HEK293 (cell line): ENCODE measurements around the gene LRRC2.

ENCODE experiments used
- CTCF ChIA-PET: fragments of 350-600 bp; formaldehyde crosslinking; extraction: SDS; loops from one replicate; lab custom pipeline; 2021; ENCODE audit warnings: antibody characterized with exemption; lab: Yijun Ruan, JAX
- POLR2A ChIA-PET: fragments of 300-600 bp; formaldehyde crosslinking; extraction: SDS; loops from one replicate; lab custom pipeline; 2020; ENCODE audit warnings: antibody characterized with exemption, inconsistent platforms; lab: Yijun Ruan, JAX
- H3K27ac ChIP-seq: fragments of 200-500 bp; sonication (Bioruptor generic); 2 replicates; pipeline ENCODE4 v1.5.1; 2014; ENCODE audit warnings: low read depth, low read length, control low read depth, inconsistent platforms; ENCODE audit errors: extremely low read depth
- H3K36me3 ChIP-seq, 2 experiments: fragments of 200-500 bp in 1 of 2; sonication (Bioruptor generic) in 1 of 2; 1 replicate in 1 of 2; 2 replicates in 1 of 2; pipeline ENCODE4 v1.5.1; 2014 to 2017; ENCODE audit warnings: inconsistent platforms in 2 of 2, low read length in 2 of 2; ENCODE audit not compliant: control insufficient read depth in 2 of 2, insufficient read depth in 1 of 2
- H3K4me1 ChIP-seq: fragments of 200-500 bp; sonication (Bioruptor generic); 2 replicates; pipeline ENCODE4 v1.5.1; 2014; ENCODE audit warnings: mild to moderate bottlenecking, low read length, inconsistent platforms; ENCODE audit not compliant: control insufficient read depth, insufficient read depth
- H3K4me3 ChIP-seq: 2 replicates; pipeline ENCODE4 v1.5.1; 2011; ENCODE audit warnings: low read depth, mild to moderate bottlenecking, control low read depth, low read length, moderate library complexity
- H3K9me3 ChIP-seq: fragments of 200-500 bp; sonication (Bioruptor generic); 2 replicates; pipeline ENCODE4 v1.5.1; 2014; ENCODE audit warnings: low read depth, low read length, inconsistent platforms; ENCODE audit not compliant: control insufficient read depth, insufficient read depth
- SCRT2 ChIP-seq: fragments of 450-650 bp; formaldehyde crosslinking; IDR thresholded peaks from 2 replicates; pipeline ENCODE4 v1.5.1; 2016; ENCODE audit warnings: missing biosample characterization, missing genetic modification characterization
- SETDB1 ChIP-seq: IDR thresholded peaks from one replicate; pipeline ENCODE4 v1.6.1; 2017; ENCODE audit warnings: mild to moderate bottlenecking, low read length, moderate library complexity, mixed read lengths; ENCODE audit not compliant: insufficient read length
- ZBTB11 ChIP-seq: fragments of 450-650 bp; formaldehyde crosslinking; conservative IDR thresholded peaks from 2 replicates; pipeline ENCODE4 v1.5.1; 2016; ENCODE audit warnings: low read depth, missing biosample characterization, missing genetic modification characterization
- ZNF18 ChIP-seq: fragments of 450-650 bp; formaldehyde crosslinking; IDR thresholded peaks from 2 replicates; pipeline ENCODE4 v1.5.1; 2016; ENCODE audit warnings: missing biosample characterization, missing genetic modification characterization
- ZNF223 ChIP-seq: fragments of 450-650 bp; formaldehyde crosslinking; IDR thresholded peaks from 2 replicates; pipeline ENCODE4 v1.5.1; 2016; ENCODE audit warnings: missing biosample characterization, missing genetic modification characterization
- ZNF280C ChIP-seq: fragments of 450-650 bp; formaldehyde crosslinking; IDR thresholded peaks from 2 replicates; pipeline ENCODE4 v1.5.1; 2016; ENCODE audit warnings: missing biosample characterization, missing genetic modification characterization
- ZNF341 ChIP-seq: fragments of 450-650 bp; formaldehyde crosslinking; IDR thresholded peaks from 2 replicates; pipeline ENCODE4; 2016; ENCODE audit warnings: low read depth, missing biosample characterization, missing genetic modification characterization
- ZNF391 ChIP-seq: fragments of 450-650 bp; formaldehyde crosslinking; IDR thresholded peaks from 2 replicates; pipeline ENCODE4 v1.5.1; 2016; ENCODE audit warnings: low read depth, missing biosample characterization, missing genetic modification characterization, borderline replicate concordance
- ZNF398 ChIP-seq: fragments of 450-650 bp; formaldehyde crosslinking; IDR thresholded peaks from 2 replicates; pipeline ENCODE4 v1.5.1; 2017; ENCODE audit warnings: missing biosample characterization, missing genetic modification characterization
- ZNF560 ChIP-seq: fragments of 450-650 bp; formaldehyde crosslinking; IDR thresholded peaks from 2 replicates; pipeline ENCODE4 v1.5.1; 2017; ENCODE audit warnings: missing biosample characterization, missing genetic modification characterization, borderline replicate concordance
- ZNF561 ChIP-seq: fragments of 450-650 bp; IDR thresholded peaks from 2 replicates; pipeline ENCODE4 v1.5.1; 2018; ENCODE audit warnings: missing biosample characterization, missing genetic modification characterization, borderline replicate concordance
- ZNF843 ChIP-seq: fragments of 450-650 bp; formaldehyde crosslinking; IDR thresholded peaks from 2 replicates; pipeline ENCODE4 v1.5.1; 2016; ENCODE audit warnings: missing biosample characterization, missing genetic modification characterization
- ZSCAN16 ChIP-seq: fragments of 450-650 bp; formaldehyde crosslinking; IDR thresholded peaks from 2 replicates; pipeline ENCODE4 v1.5.1; 2016; ENCODE audit warnings: missing biosample characterization, missing genetic modification characterization
- ZSCAN5A ChIP-seq: fragments of 450-650 bp; formaldehyde crosslinking; IDR thresholded peaks from 2 replicates; pipeline ENCODE4 v1.5.1; 2016; ENCODE audit warnings: missing biosample characterization, missing genetic modification characterization
- TF ChIP-seq, protein P1 (sequence below): fragments of 450-650 bp; formaldehyde crosslinking; IDR thresholded peaks from 2 replicates; pipeline ENCODE4 v1.5.1; 2016; ENCODE audit warnings: missing biosample characterization, missing genetic modification characterization
- TF ChIP-seq, protein P2 (sequence below): fragments of 450-650 bp; formaldehyde crosslinking; conservative IDR thresholded peaks from 2 replicates; pipeline ENCODE4 v1.5.1; 2016; ENCODE audit warnings: low read depth, missing biosample characterization, missing genetic modification characterization
- TF ChIP-seq, protein P3 (sequence below): fragments of 450-650 bp; formaldehyde crosslinking; IDR thresholded peaks from 2 replicates; pipeline ENCODE4 v1.5.1; 2016; ENCODE audit warnings: missing biosample characterization, missing genetic modification characterization

LRRC2 gene

DNA sequence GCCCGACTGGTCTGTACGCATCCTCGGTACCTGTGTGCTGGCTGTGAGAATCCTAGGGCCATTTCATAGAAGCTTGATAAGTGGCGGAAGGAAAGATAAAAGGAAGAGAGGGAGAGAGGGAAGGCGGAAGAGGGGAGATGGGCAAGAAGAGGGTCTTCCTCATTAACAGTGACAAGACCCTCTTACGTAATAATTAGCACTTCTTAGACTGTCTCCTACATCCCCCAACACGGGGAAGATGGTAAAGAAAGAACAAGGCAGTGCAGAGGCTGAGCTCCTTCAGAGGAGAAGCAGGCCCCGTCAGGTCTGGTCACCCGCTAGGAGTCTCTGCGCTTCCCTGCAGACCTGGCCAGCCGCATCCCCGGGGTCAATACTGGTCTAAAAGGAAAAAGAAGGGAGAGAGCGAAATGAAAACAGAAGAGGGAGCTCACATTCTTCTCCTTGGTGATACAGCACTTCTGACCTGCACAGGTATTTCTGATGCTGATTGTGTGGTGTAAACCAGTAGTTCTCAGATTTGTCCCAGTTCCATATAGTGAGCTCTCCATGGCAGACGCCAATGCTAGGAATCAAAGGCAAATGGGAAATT, 27.3 kb upstream of the LRRC2 start:
- ChIA-PET CTCF (interaction anchor here (0.9 kb wide), 1 partner anchor 35 kb away, joined by 3 read pairs; no protein-coding TSS in a partner anchor), POLR2A (no interaction called here)
- Histone ChIP-seq H3K27ac (no peak overlapping the region), H3K4me1 (no peaks in the 10 kb centered on the region), H3K9me3 (no peaks in the 10 kb centered on the region), H3K4me3 (no peak overlapping the region), H3K36me3 (no peaks in the 10 kb centered on the region)
- TF ChIP-seq, protein P1, sequence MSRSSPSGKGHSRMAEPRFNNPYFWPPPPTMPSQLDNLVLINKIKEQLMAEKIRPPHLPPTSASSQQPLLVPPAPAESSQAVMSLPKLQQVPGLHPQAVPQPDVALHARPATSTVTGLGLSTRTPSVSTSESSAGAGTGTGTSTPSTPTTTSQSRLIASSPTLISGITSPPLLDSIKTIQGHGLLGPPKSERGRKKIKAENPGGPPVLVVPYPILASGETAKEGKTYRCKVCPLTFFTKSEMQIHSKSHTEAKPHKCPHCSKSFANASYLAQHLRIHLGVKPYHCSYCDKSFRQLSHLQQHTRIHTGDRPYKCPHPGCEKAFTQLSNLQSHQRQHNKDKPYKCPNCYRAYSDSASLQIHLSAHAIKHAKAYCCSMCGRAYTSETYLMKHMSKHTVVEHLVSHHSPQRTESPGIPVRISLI (tag by site-specific recombination), result no peak
- TF ChIP-seq, protein P2, sequence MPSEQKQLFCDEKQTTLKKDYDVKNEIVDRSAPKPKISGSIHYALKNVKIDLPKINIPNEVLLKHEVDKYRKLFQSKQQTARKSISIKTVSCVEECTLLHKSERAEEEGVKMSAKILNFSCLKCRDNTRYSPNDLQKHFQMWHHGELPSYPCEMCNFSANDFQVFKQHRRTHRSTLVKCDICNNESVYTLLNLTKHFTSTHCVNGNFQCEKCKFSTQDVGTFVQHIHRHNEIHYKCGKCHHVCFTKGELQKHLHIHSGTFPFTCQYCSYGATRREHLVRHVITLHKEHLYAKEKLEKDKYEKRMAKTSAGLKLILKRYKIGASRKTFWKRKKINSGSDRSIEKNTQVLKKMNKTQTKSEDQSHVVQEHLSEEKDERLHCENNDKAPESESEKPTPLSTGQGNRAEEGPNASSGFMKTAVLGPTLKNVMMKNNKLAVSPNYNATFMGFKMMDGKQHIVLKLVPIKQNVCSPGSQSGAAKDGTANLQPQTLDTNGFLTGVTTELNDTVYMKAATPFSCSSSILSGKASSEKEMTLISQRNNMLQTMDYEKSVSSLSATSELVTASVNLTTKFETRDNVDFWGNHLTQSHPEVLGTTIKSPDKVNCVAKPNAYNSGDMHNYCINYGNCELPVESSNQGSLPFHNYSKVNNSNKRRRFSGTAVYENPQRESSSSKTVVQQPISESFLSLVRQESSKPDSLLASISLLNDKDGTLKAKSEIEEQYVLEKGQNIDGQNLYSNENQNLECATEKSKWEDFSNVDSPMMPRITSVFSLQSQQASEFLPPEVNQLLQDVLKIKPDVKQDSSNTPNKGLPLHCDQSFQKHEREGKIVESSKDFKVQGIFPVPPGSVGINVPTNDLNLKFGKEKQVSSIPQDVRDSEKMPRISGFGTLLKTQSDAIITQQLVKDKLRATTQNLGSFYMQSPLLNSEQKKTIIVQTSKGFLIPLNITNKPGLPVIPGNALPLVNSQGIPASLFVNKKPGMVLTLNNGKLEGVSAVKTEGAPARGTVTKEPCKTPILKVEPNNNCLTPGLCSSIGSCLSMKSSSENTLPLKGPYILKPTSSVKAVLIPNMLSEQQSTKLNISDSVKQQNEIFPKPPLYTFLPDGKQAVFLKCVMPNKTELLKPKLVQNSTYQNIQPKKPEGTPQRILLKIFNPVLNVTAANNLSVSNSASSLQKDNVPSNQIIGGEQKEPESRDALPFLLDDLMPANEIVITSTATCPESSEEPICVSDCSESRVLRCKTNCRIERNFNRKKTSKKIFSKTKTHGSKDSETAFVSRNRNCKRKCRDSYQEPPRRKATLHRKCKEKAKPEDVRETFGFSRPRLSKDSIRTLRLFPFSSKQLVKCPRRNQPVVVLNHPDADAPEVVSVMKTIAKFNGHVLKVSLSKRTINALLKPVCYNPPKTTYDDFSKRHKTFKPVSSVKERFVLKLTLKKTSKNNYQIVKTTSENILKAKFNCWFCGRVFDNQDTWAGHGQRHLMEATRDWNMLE (tag by site-specific recombination), result no peak
- TF ChIP-seq ZNF843 (tag by site-specific recombination), result no peak
- no peak for TF ChIP-seq ZNF391 (tag by site-specific recombination)
- no peak for TF ChIP-seq ZNF561
- TF ChIP-seq ZNF398 (tag by site-specific recombination), result no peak
- TF ChIP-seq SETDB1, result no peak
- TF ChIP-seq, protein P3, sequence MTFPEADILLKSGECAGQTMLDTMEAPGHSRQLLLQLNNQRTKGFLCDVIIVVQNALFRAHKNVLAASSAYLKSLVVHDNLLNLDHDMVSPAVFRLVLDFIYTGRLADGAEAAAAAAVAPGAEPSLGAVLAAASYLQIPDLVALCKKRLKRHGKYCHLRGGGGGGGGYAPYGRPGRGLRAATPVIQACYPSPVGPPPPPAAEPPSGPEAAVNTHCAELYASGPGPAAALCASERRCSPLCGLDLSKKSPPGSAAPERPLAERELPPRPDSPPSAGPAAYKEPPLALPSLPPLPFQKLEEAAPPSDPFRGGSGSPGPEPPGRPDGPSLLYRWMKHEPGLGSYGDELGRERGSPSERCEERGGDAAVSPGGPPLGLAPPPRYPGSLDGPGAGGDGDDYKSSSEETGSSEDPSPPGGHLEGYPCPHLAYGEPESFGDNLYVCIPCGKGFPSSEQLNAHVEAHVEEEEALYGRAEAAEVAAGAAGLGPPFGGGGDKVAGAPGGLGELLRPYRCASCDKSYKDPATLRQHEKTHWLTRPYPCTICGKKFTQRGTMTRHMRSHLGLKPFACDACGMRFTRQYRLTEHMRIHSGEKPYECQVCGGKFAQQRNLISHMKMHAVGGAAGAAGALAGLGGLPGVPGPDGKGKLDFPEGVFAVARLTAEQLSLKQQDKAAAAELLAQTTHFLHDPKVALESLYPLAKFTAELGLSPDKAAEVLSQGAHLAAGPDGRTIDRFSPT (tag by site-specific recombination), result no peak
- TF ChIP-seq ZNF223 (tag by site-specific recombination), result no peak
- no peak for TF ChIP-seq ZNF280C (tag by site-specific recombination)
- TF ChIP-seq ZNF18 (tag by site-specific recombination), result no peak
- TF ChIP-seq ZSCAN5A (tag by site-specific recombination), result no peak
- no peak for TF ChIP-seq ZSCAN16 (tag by site-specific recombination)
- no peak for TF ChIP-seq ZNF341 (tag by site-specific recombination)
- no peak for TF ChIP-seq SCRT2 (tag by site-specific recombination)
- no peak for TF ChIP-seq ZBTB11
- TF ChIP-seq ZNF560, result no peak
